Ascending aorta (tissue), 2 donors: Measurements from ENCODE around the gene SEMA6B. TPM values are rescaled to one million over a fixed set of nuclear protein-coding genes. Genes with fewer than 3 reads are reported as not detected.

Experiments
- DNase-seq, 2 donors: peaks; one replicate each; pipeline ENCODE4 v3.0.0-alpha.2; 2019; ENCODE audit warnings: low spot score in 2 of 2
- H3K27ac ChIP-seq, 2 donors: fragments of 200-600 bp; sonication (generic); one replicate each; pipeline ENCODE4 v1.5.1; 2016 to 2017; ENCODE audit warnings: mild to moderate bottlenecking in 1 of 2
- H3K27me3 ChIP-seq: fragments of 200-600 bp; sonication (generic); one replicate; pipeline ENCODE4 v1.5.1; 2017
- H3K36me3 ChIP-seq, 2 donors: fragments of 200-600 bp; sonication (generic); one replicate each; pipeline ENCODE4 v1.5.1; 2016
- H3K4me1 ChIP-seq, 2 donors: fragments of 200-600 bp; sonication (generic); one replicate each; pipeline ENCODE4 v1.5.1; 2016 to 2017; ENCODE audit warnings: mild to moderate bottlenecking in 1 of 2
- H3K4me3 ChIP-seq, 2 donors: fragments of 200-600 bp; sonication (generic); one replicate each; pipeline ENCODE4 v1.5.1; 2016 to 2017; ENCODE audit warnings: mild to moderate bottlenecking in 1 of 2
- H3K9me3 ChIP-seq, 2 donors: fragments of 200-600 bp; sonication (generic); one replicate each; pipeline ENCODE4 v1.5.1; 2016
- CTCF ChIP-seq, 3 experiments: fragments of 200-600 bp in 2 of 3; fragments of 450-650 bp in 1 of 3; sonication (generic) in 2 of 3; IDR thresholded peaks; one replicate each; pipeline ENCODE4 v1.5.1; 2016 to 2019; ENCODE audit warnings: antibody characterized with exemption in 3 of 3, mild to moderate bottlenecking in 1 of 3, moderate library complexity in 1 of 3
- intact Hi-C: fragments of 100-400 bp; cut with DNase I; formaldehyde crosslinking; loops from one replicate; pipeline ENCODE4 v1.15.1; 2023
- total RNA-seq: library from RNA; depleted of rRNA; stranded (reverse); fragments of >200 nt; gene quantifications from one replicate; pipeline ENCODE4 v1.1.0, GENCODE V29; 2016

Gene SEMA6B
- total RNA-seq, 1 donor from 2014 or later = 80.6 TPM

- H3K36me3 ChIP-seq = no peaks in the 10 kb centered on the region
- no peaks in the 10 kb centered on the region for H3K27me3 ChIP-seq
- H3K4me1 ChIP-seq = no peaks in the 10 kb centered on the region
- no peak for DNase-seq
- no peaks in the 10 kb centered on the region for H3K9me3 ChIP-seq
- no peak overlapping the region for H3K27ac ChIP-seq
- H3K4me3 ChIP-seq = no peak overlapping the region
- intact Hi-C loops = no loop called here
- no peak for TF ChIP-seq CTCF (IDR thresholded peaks at IDR 0.05)
Observed at GRCh38 chr19:4553092-4553695, 6.3 kb downstream of the SEMA6B start.

GRCh38 chr19:4552525-4552819 lies 7.0 kb downstream of the SEMA6B start:
- Histone ChIP-seq H3K36me3 (no peaks in the 10 kb centered on the region), H3K9me3 (no peaks in the 10 kb centered on the region), H3K4me3 (no peak overlapping the region), H3K4me1 (no peaks in the 10 kb centered on the region), H3K27me3 (no peaks in the 10 kb centered on the region), H3K27ac (no peak overlapping the region)
- no peak for TF ChIP-seq CTCF (IDR thresholded peaks at IDR 0.05)
- intact Hi-C loops = no loop called here
- DNase-seq = no peak

GRCh38 chr19:4550479-4551050 lies 8.9 kb downstream of the SEMA6B start:
- H3K27me3 ChIP-seq = no peaks in the 10 kb centered on the region
- no peak overlapping the region for H3K4me3 ChIP-seq
- no peaks in the 10 kb centered on the region for H3K9me3 ChIP-seq
- intact Hi-C loops = no loop called here
- H3K27ac ChIP-seq = no peak overlapping the region
- TF ChIP-seq CTCF (IDR thresholded peaks at IDR 0.05) = no peak
- no peaks in the 10 kb centered on the region for H3K36me3 ChIP-seq
- no peaks in the 10 kb centered on the region for H3K4me1 ChIP-seq
- DNase-seq = no peak

GRCh38 chr19:4550018-4550417 lies 9.5 kb downstream of the SEMA6B start:
- intact Hi-C loops = no loop called here
- Histone ChIP-seq H3K4me1 (no peaks in the 10 kb centered on the region), H3K27me3 (no peaks in the 10 kb centered on the region), H3K36me3 (no peaks in the 10 kb centered on the region), H3K27ac (no peak overlapping the region), H3K4me3 (no peak overlapping the region), H3K9me3 (no peaks in the 10 kb centered on the region)
- DNase-seq = no peak
- TF ChIP-seq CTCF (IDR thresholded peaks at IDR 0.05) = no peak

- no peak for TF ChIP-seq CTCF (IDR thresholded peaks at IDR 0.05)
- Histone ChIP-seq H3K27me3 (no peaks in the 10 kb centered on the region), H3K9me3 (no peaks in the 10 kb centered on the region), H3K4me3 (no peak overlapping the region), H3K36me3 (no peaks in the 10 kb centered on the region), H3K4me1 (no peaks in the 10 kb centered on the region), H3K27ac (no peak overlapping the region)
- intact Hi-C loops = no loop called here
- no peak for DNase-seq
Observed at GRCh38 chr19:4548238-4548584, 11.3 kb downstream of the SEMA6B start.
